Ovary (tissue), 9 donors: ENCODE data around the gene C6orf15. TPM values are rescaled to one million over a fixed set of nuclear protein-coding genes. Genes with fewer than 3 reads are reported as not detected.
A peak's percentile ranks its signal among the peaks of the same experiment; 100 is the strongest.

Source experiments
- DNase-seq, 5 donors: peaks; one replicate each; pipeline ENCODE4 v3.0.0-alpha.2; 2019 to 2020
- H3K27ac ChIP-seq, 2 donors: fragments of 200-600 bp; one replicate each; pipeline versions ENCODE4 v1.5.1 to v1.8.0; 2019 to 2022
- H3K27me3 ChIP-seq: fragments of 200-600 bp; one replicate; pipeline ENCODE4 v1.8.0; 2022
- H3K36me3 ChIP-seq: fragments of 200-600 bp; sonication (generic); one replicate; pipeline ENCODE4 v1.5.1; 2019
- H3K4me1 ChIP-seq: one replicate; pipeline ENCODE4 v1.8.1; 2013; ENCODE audit warnings: mild to moderate bottlenecking, moderate library complexity; ENCODE audit not compliant: insufficient read depth
- H3K4me3 ChIP-seq: fragments of 200-600 bp; sonication (generic); one replicate; pipeline ENCODE4 v1.5.1; 2017
- H3K9me3 ChIP-seq, 2 donors: fragments of 200-600 bp in 1 of 2; sonication (generic) in 1 of 2; one replicate each; pipeline versions ENCODE4 v1.5.1 to v1.8.1; 2013 to 2019; ENCODE audit warnings: mild to moderate bottlenecking in 1 of 2, moderate library complexity in 1 of 2
- EP300 ChIP-seq: sonication (generic); formaldehyde crosslinking; IDR thresholded peaks from one replicate; pipeline ENCODE4 v1.6.1; 2017; ENCODE audit warnings: antibody characterized with exemption
- POLR2A ChIP-seq: fragments of 450-650 bp; IDR thresholded peaks from one replicate; pipeline ENCODE4 v1.6.1; 2017; ENCODE audit warnings: antibody characterized with exemption, mild to moderate bottlenecking, moderate library complexity
- WGBS, 3 donors: extraction: QIAGEN DNeasy Blood & Tissue Kit in 1 of 3; methylation state at CpG; one replicate each; pipeline versions ENCODE4 v1.1.5 to v1.1.7; 2013 to 2017; 5-methylcytosine and 5-hydroxymethylcytosine counted together
- intact Hi-C, 4 donors: fragments of 100-400 bp; cut with DNase I; formaldehyde crosslinking; loops; one replicate each; pipeline versions ENCODE4 v1.11.0 to v1.15.1; 2022 to 2023
- polyA plus RNA-seq, 2 donors: library from polyadenylated mRNA; stranded (reverse); fragments of 200-250 nt in 1 of 2; fragments of 350-450 nt in 1 of 2; fragmentation: Illumina TruSeq in 1 of 2; extraction: RNeasy Lipid Tissue Mini Kit (QIAGEN cat#74804) in 1 of 2; gene quantifications; one replicate each; pipeline ENCODE4 v1.2.3, GENCODE V29; 2013 to 2014
- total RNA-seq, 7 donors: library from RNA; depleted of rRNA in 2 of 7; stranded (reverse); fragments of >200 nt in 2 of 7; fragmentation: NEBNext Ultra II Directional in 3 of 7; extraction: Animal tissue kit (Norgen Biotek cat#: 25700) in 3 of 7; gene quantifications; one replicate each; pipeline versions ENCODE4 v1.1.0 to v1.2.4, GENCODE V29; 2016 to 2023
- TF ChIP-seq, protein P1 (sequence below), 3 donors: fragments of 450-650 bp in 2 of 3; fragments of 200-600 bp in 1 of 3; IDR thresholded peaks; one replicate each; pipeline versions ENCODE4 v1.5.1 to v1.8.0; 2016 to 2022; ENCODE audit warnings: antibody characterized with exemption in 3 of 3, mild to moderate bottlenecking in 1 of 3
- donor health status: DM: no; HTN: no; CAD: no; lungs with moderate emphysema.
- donor health status: DM: no; HTN: no; CAD: no.
- donor health status: Bipolar disorder and iron deficiency.
- donor health status: DM: yes; HTN: yes; CAD: no.
- donor health status: DM: no; HTN: no; CAD: no.
- donor health status: DM: yes; HTN: yes; CAD: no.

C6orf15 gene
- total and polyA plus RNA-seq, 9 donors, result not detected

DNA sequence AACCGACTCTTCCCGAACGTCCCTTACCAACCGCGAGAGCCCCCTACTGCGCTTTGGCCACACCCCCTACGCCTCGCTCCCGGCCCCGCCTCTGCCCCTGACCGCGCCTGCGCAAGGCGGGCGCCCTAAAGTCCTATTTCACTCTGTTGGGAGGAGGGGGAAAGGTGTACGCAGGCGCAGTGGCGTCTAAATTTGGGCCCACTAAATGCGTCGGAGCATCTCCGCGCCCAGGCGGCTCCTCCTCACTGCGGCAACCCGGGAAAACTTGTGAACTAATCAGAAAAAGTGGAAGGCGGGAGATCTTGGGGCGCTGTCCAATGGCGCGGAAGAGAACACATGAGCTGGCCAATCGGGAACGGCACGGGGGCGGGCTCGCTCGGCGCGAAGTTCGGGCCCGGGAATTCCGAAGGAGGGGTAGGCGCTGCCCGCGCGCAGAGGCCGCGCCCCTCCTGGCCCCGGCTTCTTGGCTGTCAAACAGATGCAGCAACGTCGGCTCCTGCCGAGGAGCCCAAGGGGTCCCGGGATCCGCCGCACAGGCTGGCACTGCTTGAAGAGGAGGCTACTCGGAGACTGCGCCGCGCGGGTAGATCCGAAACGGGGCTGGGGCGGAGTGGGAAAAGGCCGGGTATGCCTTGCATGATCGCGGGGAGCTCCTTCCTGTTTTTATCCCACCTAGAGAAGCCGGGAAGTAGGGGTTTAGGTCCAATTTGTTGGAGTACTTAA is 45.9 kb upstream of the C6orf15 start, which contains the start of gene TCF19:
TCF19 (plus strand) TSS at position 450 of the 723 bp plus-strand sequence. CDS start 881 bp downstream, outside the sequence.
- 0% methylated on average over 65 of the region's 65 CpGs for WGBS, 3 donors
- intact Hi-C loops, result no loop called here
- peaks cover 7% of the 10 kb centered on the region for H3K4me1 ChIP-seq
- H3K27me3 ChIP-seq, result no peaks in the 10 kb centered on the region
- no peaks in the 10 kb centered on the region for H3K36me3 ChIP-seq
- DNase-seq, result peak; percentile 99 to 100 (median 99)
- H3K27ac ChIP-seq, result peak within 1 kb of the TSS; percentile 47 to 75
- TF ChIP-seq, protein P1, sequence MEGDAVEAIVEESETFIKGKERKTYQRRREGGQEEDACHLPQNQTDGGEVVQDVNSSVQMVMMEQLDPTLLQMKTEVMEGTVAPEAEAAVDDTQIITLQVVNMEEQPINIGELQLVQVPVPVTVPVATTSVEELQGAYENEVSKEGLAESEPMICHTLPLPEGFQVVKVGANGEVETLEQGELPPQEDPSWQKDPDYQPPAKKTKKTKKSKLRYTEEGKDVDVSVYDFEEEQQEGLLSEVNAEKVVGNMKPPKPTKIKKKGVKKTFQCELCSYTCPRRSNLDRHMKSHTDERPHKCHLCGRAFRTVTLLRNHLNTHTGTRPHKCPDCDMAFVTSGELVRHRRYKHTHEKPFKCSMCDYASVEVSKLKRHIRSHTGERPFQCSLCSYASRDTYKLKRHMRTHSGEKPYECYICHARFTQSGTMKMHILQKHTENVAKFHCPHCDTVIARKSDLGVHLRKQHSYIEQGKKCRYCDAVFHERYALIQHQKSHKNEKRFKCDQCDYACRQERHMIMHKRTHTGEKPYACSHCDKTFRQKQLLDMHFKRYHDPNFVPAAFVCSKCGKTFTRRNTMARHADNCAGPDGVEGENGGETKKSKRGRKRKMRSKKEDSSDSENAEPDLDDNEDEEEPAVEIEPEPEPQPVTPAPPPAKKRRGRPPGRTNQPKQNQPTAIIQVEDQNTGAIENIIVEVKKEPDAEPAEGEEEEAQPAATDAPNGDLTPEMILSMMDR (IDR thresholded peaks at IDR 0.05), result no peak
- no peak for TF ChIP-seq EP300
- TF ChIP-seq POLR2A, result no peak
- peak within 1 kb of the TSS; percentile 64 for H3K4me3 ChIP-seq
- H3K9me3 ChIP-seq, result no peaks in the 10 kb centered on the region

DNA sequence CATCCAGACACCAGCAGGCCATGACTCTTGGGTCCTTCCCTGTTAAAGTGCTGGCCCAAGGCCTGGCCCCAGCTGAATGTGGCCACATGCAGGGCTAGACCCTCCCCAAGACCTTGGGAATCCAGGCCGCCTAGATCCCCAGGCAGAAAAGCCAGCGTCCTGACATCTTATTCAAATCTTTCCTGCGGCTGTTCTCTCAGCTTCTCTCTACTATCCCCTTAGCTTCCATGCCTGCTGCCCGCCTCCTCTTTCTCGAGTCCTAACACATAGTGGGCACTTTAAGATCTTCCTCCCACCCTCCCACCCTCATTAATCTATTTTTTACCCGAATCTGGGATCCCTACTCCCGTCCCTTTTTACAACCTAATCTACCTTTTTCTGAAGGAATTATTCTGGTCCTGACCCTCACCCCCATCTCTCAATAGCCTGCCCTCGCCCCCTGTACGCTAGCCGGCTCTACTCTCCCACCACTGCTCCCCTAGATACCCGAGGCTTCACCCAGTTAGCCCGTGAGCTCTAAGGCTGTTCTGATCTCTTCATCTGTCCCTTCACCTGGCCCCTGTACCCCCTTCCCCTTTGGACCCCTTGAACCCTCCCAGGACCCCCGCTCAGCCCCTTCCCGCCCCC is 45.3 kb upstream of the C6orf15 start, which contains the start of gene CCHCR1:
CCHCR1 (minus strand) TSS at position 290 of the 627 bp plus-strand sequence; CDS start at position 88, 202 bp downstream.
- TF ChIP-seq, protein P1 (IDR thresholded peaks at IDR 0.05), result no peak
- no peak for TF ChIP-seq POLR2A
- Histone ChIP-seq H3K27ac (peak within 1 kb of the TSS; percentile 47 to 75), H3K4me3 (peak within 1 kb of the TSS; percentile 64), H3K27me3 (no peaks in the 10 kb centered on the region), H3K4me1 (peaks cover 7% of the 10 kb centered on the region), H3K9me3 (no peaks in the 10 kb centered on the region), H3K36me3 (no peaks in the 10 kb centered on the region)
- intact Hi-C loops, result no loop called here
- 2 to 6% (median 4%) methylated on average over 14 of the region's 14 CpGs for WGBS, 3 donors
- DNase-seq, result no peak

DNA sequence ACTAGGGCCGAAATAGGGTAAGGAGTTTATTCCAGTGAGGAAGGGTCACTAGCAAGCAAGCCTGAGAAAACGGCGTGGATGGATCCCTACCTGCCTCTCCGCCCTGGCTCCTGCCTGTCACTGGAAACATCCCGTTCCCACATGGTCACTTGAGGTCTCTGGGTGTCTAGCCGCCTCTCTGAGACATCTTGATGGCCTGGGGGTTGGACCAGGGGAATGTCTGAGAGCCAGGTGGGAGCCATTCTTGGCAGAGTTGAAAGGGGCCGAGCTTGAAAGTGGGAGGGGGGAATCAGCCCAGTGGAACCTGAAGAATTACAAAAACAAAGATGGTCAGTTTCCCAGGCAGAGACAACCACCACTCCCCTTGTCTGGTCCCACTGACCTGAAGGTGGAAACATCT is 44.3 kb upstream of the C6orf15 start:
- H3K36me3 ChIP-seq, result no peaks in the 10 kb centered on the region
- no peak overlapping the region for H3K27ac ChIP-seq
- no peaks in the 10 kb centered on the region for H3K27me3 ChIP-seq
- peaks cover 7% of the 10 kb centered on the region for H3K4me1 ChIP-seq
- no peaks in the 10 kb centered on the region for H3K9me3 ChIP-seq
- no peak overlapping the region for H3K4me3 ChIP-seq
- 91 to 96% (median 95%) methylated on average over 7 of the region's 7 CpGs for WGBS, 3 donors
- DNase-seq, result no peak
- intact Hi-C loops, result no loop called here
- TF ChIP-seq, protein P1 (IDR thresholded peaks at IDR 0.05), result no peak
- TF ChIP-seq POLR2A (no peak), EP300 (no peak)

DNA sequence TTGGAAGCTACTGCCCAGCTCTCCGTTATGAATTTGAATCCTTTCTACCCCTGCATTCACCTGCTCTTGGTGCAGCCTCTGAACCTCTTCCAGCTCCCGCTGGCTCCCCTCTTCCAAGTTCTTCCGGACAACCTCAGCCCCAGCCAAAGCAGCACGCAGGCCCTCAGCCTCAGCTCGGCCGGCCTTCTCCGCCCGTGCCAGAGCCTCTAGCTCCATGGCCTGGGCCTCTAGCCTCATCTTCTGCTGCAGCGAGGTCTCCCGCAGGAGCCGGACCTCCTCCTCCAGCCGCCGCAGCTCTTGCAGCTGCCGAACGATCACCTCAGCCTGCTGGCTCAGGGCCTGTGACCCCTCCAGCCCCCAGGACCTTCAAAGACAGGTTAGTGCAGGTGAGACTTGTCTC is 42.1 kb upstream of the C6orf15 start:
- no peak overlapping the region for H3K4me3 ChIP-seq
- 90 to 94% (median 93%) methylated on average over 15 of the region's 15 CpGs for WGBS, 3 donors
- no peaks in the 10 kb centered on the region for H3K36me3 ChIP-seq
- TF ChIP-seq, protein P1 (IDR thresholded peaks at IDR 0.05), result no peak
- TF ChIP-seq EP300, result no peak
- TF ChIP-seq POLR2A, result no peak
- H3K9me3 ChIP-seq, result no peaks in the 10 kb centered on the region
- no peak for DNase-seq
- peaks cover 6% of the 10 kb centered on the region for H3K4me1 ChIP-seq
- no peaks in the 10 kb centered on the region for H3K27me3 ChIP-seq
- intact Hi-C loops, result no loop called here
- no peak overlapping the region for H3K27ac ChIP-seq
